HCT116 (cell line): ENCODE data around the gene TSPAN2. TPM values are rescaled to one million over a fixed set of nuclear protein-coding genes. Genes with fewer than 3 reads are reported as not detected.

ENCODE experiments used
- ATAC-seq: fragments of 200-7000 bp; cut with Tn5 transposase; 2 replicates; pipeline ENCODE4 v1.9.1; 2020; ENCODE audit warnings: mild to moderate bottlenecking, moderate library complexity
- BruUV-seq: library from RNA; stranded (reverse); fragments of 400-500 nt; replicated peaks from 2 replicates; lab custom pipeline; 2021; lab: Mats Ljungman, UMichigan
- CTCF ChIA-PET: fragments of 300-600 bp; sonication (Branson Sonifier 250); formaldehyde crosslinking; loops from one replicate; lab custom pipeline; 2021; ENCODE audit warnings: antibody characterized with exemption; lab: Charles Lee
- POLR2A ChIA-PET: fragments of 300-600, 350-600 bp; sonication (Branson Sonifier 250); formaldehyde crosslinking; loops from one replicate; lab custom pipeline; 2021; ENCODE audit warnings: antibody characterized with exemption; lab: Charles Lee
- RAD21 ChIA-PET, 2 experiments: fragments of 300-600 bp; sonication (Branson Sonifier 250); formaldehyde crosslinking; loops; one replicate each; lab custom pipeline; 2023; ENCODE audit warnings: low total read pairs in 2 of 2; ENCODE audit not compliant: uncharacterized antibody in 2 of 2, unreplicated experiment in 2 of 2, low non-redundant PET in 1 of 2; lab: Charles Lee
- DNase-seq: peaks from one replicate; pipeline ENCODE4 v3.0.0-alpha.2; 2010; ENCODE audit warnings: low read depth, low spot score
- H2AFZ ChIP-seq: fragments of 200-600 bp; shearing (Covaris generic), sonication (generic); 2 replicates; pipeline ENCODE4 v1.6.1; 2017; ENCODE audit warnings: low read depth, mixed run types, mixed read lengths, antibody characterized with exemption, low read length; ENCODE audit not compliant: poor library complexity, severe bottlenecking
- H3K27ac ChIP-seq: 2 replicates; pipeline ENCODE4 v1.5.1; 2012; ENCODE audit warnings: low read depth, low read length
- H3K27me3 ChIP-seq: fragments of 200-600 bp; sonication (generic); 2 replicates; pipeline ENCODE4 v1.6.1; 2016; ENCODE audit warnings: mixed run types, low read length, mixed read lengths; ENCODE audit not compliant: insufficient read depth
- H3K36me3 ChIP-seq, 2 experiments: fragments of 200-500 bp in 1 of 2; fragments of 200-600 bp in 1 of 2; sonication (Bioruptor generic) in 1 of 2; sonication (generic) in 1 of 2; 2 replicates each; pipeline versions ENCODE4 v1.5.1 to v1.6.1; 2014 to 2016; ENCODE audit warnings: low read length in 2 of 2, inconsistent platforms in 1 of 2, mixed read lengths in 1 of 2, mixed run types in 1 of 2; ENCODE audit not compliant: insufficient read depth in 2 of 2, control insufficient read depth in 1 of 2
- H3K4me1 ChIP-seq, 2 experiments: fragments of 200-600 bp in 1 of 2; sonication (generic) in 1 of 2; 2 replicates each; pipeline versions ENCODE4 v1.5.1 to v1.6.1; 2012 to 2017; ENCODE audit warnings: low read length in 2 of 2, inconsistent platforms in 1 of 2, mild to moderate bottlenecking in 1 of 2, mixed read lengths in 1 of 2, mixed run types in 1 of 2, moderate library complexity in 1 of 2; ENCODE audit not compliant: insufficient read depth in 2 of 2, control insufficient read depth in 1 of 2
- H3K4me2 ChIP-seq: fragments of 200-600 bp; sonication (generic); 2 replicates; pipeline ENCODE4 v1.6.1; 2017; ENCODE audit warnings: mixed run types, low read length, mixed read lengths
- H3K4me3 ChIP-seq, 2 experiments: fragments of 200-600 bp in 1 of 2; sonication (generic) in 1 of 2; replicated peaks in 1 of 2; 2 replicates each; pipeline ENCODE4 v1.5.1; 2011 to 2016; ENCODE audit warnings: low read length in 2 of 2, control low read depth in 1 of 2, low read depth in 1 of 2, mild to moderate bottlenecking in 1 of 2, mixed read lengths in 1 of 2, mixed run types in 1 of 2
- H3K79me2 ChIP-seq: fragments of 200-600 bp; sonication (generic); 2 replicates; pipeline ENCODE4 v1.6.1; 2017; ENCODE audit warnings: mild to moderate bottlenecking, mixed run types, low read length, moderate library complexity, mixed read lengths; ENCODE audit not compliant: insufficient read depth
- H3K9ac ChIP-seq: fragments of 200-600 bp; sonication (generic); 2 replicates; pipeline ENCODE4 v1.6.1; 2016; ENCODE audit warnings: low read length, mixed read lengths
- H3K9me2 ChIP-seq: fragments of 200-600 bp; sonication (generic), shearing (Covaris generic); 2 replicates; pipeline ENCODE4 v1.6.1; 2017; ENCODE audit warnings: mixed run types, mild to moderate bottlenecking, moderate library complexity; ENCODE audit not compliant: insufficient read depth
- H3K9me3 ChIP-seq, 2 experiments: fragments of 200-500 bp in 1 of 2; fragments of 200-600 bp in 1 of 2; sonication (Bioruptor generic) in 1 of 2; sonication (generic) in 1 of 2; 2 replicates each; pipeline ENCODE4 v1.6.1; 2014 to 2017; ENCODE audit warnings: low read length in 2 of 2, mixed read lengths in 2 of 2, inconsistent platforms in 1 of 2, low read depth in 1 of 2, mild to moderate bottlenecking in 1 of 2, mixed run types in 1 of 2, moderate library complexity in 1 of 2; ENCODE audit not compliant: control insufficient read depth in 1 of 2, insufficient read depth in 1 of 2
- H4K20me1 ChIP-seq: fragments of 200-600 bp; sonication (generic), shearing (Covaris generic); 2 replicates; pipeline ENCODE4 v1.6.1; 2017; ENCODE audit warnings: mixed run types, mild to moderate bottlenecking, moderate library complexity; ENCODE audit not compliant: insufficient read depth
- CBX3 ChIP-seq: IDR thresholded peaks from 2 replicates; pipeline ENCODE4 v1.6.1; 2012; ENCODE audit warnings: low read depth
- CEBPB ChIP-seq: IDR thresholded peaks from 2 replicates; pipeline ENCODE4 v1.6.1; 2012; ENCODE audit warnings: low read depth
- EGR1 ChIP-seq: IDR thresholded peaks from 2 replicates; pipeline ENCODE4 v1.6.1; 2012; ENCODE audit warnings: low read depth
- ELF1 ChIP-seq: IDR thresholded peaks from 2 replicates; pipeline ENCODE4 v1.6.1; 2012; ENCODE audit warnings: low read depth, borderline replicate concordance
- EZH2 ChIP-seq: fragments of 200-600 bp; sonication (generic); IDR thresholded peaks from 2 replicates; pipeline ENCODE4 v1.6.1; 2017; ENCODE audit warnings: antibody characterized with exemption, mixed run types
- JUND ChIP-seq: IDR thresholded peaks from 2 replicates; pipeline ENCODE4 v1.6.1; 2012
- RAD21 ChIP-seq: IDR thresholded peaks from 2 replicates; pipeline ENCODE4 v1.6.1; 2012; ENCODE audit warnings: low read depth, mild to moderate bottlenecking
- SIN3A ChIP-seq: IDR thresholded peaks from 2 replicates; pipeline ENCODE4 v1.6.1; 2012; ENCODE audit warnings: low read depth
- SP1 ChIP-seq: IDR thresholded peaks from 2 replicates; pipeline ENCODE4 v1.6.1; 2012; ENCODE audit warnings: low read depth
- SRF ChIP-seq: IDR thresholded peaks from 2 replicates; pipeline ENCODE4 v1.6.1; 2012; ENCODE audit warnings: low read depth
- TCF7L2 ChIP-seq: IDR thresholded peaks from 2 replicates; pipeline ENCODE4 v1.7.0; 2011; ENCODE audit warnings: borderline replicate concordance, inconsistent platforms; ENCODE audit not compliant: insufficient read depth, insufficient read length; ENCODE audit errors: extremely low read depth
- YY1 ChIP-seq: IDR thresholded peaks from 2 replicates; pipeline ENCODE4 v1.6.1; 2011; ENCODE audit warnings: low read length, low read depth, moderate library complexity, mild to moderate bottlenecking; ENCODE audit not compliant: insufficient replicate concordance; ENCODE audit errors: extremely low read depth
- ZFX ChIP-seq: fragments of 450-650 bp; IDR thresholded peaks from 2 replicates; pipeline ENCODE4 v1.6.1; 2017
- ZNF274 ChIP-seq: fragments of 200-500 bp; sonication (Bioruptor generic); IDR thresholded peaks from 2 replicates; pipeline ENCODE4 v1.6.1; 2014; ENCODE audit warnings: mild to moderate bottlenecking, low read depth, low read length, inconsistent platforms
- intact Hi-C: fragments of 100-400 bp; cut with micrococcal nuclease; formaldehyde crosslinking; loops from 2 replicates; pipeline ENCODE4 v1.10.0; 2022
- total RNA-seq: library from RNA; stranded (reverse); gene quantifications from one replicate; pipeline ENCODE4 v1.2.1, GENCODE V29; 2021; ENCODE audit not compliant: unreplicated experiment
- TF ChIP-seq, protein P1 (sequence below): IDR thresholded peaks from 2 replicates; pipeline ENCODE4 v1.6.1; 2012; ENCODE audit warnings: low read depth
- TF ChIP-seq, protein P2 (sequence below), 3 experiments: fragments of 200-600 bp in 1 of 3; sonication (generic) in 1 of 3; IDR thresholded peaks in 2 of 3; conservative IDR thresholded peaks in 1 of 3; 2 replicates each; pipeline ENCODE4 v1.5.1; 2012 to 2017; ENCODE audit warnings: low read depth in 2 of 3, low read length in 2 of 3, antibody characterized with exemption in 1 of 3, borderline replicate concordance in 1 of 3, control low read depth in 1 of 3, mild to moderate bottlenecking in 1 of 3, mixed read lengths in 1 of 3, mixed run types in 1 of 3, moderate library complexity in 1 of 3; ENCODE audit not compliant: insufficient read depth in 1 of 3
- TF ChIP-seq, protein P3 (sequence below): IDR thresholded peaks from 2 replicates; pipeline ENCODE4 v1.6.1; 2012
- TF ChIP-seq, protein P4 (sequence below): IDR thresholded peaks from 2 replicates; pipeline ENCODE4 v1.6.1; 2011; ENCODE audit warnings: mild to moderate bottlenecking, low read length, moderate library complexity; ENCODE audit not compliant: insufficient replicate concordance; ENCODE audit errors: extremely low read depth

Gene TSPAN2
- total RNA-seq, 1 experiment from 2014 or later: 0.98 TPM

DNA sequence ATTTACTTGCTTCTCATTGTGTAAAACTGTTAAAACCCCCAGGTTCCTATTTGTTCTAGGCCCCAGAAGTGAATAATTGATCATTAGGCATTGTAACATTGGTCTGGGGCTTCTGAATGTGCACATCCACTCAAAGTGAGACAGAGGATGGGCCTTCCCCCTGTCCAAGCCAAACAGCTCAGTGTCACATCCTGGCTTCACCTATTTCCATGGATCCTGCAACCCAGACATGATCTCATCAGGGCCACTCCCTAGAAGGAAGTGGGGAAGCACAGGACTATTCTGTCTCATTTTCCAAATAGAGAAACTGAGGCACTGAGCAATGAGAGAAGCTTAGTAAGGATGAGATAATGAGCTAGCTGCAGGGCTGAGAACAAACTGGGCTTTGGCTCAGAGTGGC is 47.4 kb upstream of the TSPAN2 start:
- Histone ChIP-seq H3K27ac (no peak overlapping the region), H3K4me1 (peaks cover 5 to 27% of the 10 kb centered on the region in 2 experiments; a peak in 3 of 4 replicates), H3K4me2 (no peak overlapping the region), H4K20me1 (no peaks in the 10 kb centered on the region), H3K27me3 (no peaks in the 10 kb centered on the region), H3K9me3 (no peaks in the 10 kb centered on the region), H2AFZ (no peak overlapping the region), H3K9ac (no peak overlapping the region), H3K9me2 (no peaks in the 10 kb centered on the region), H3K4me3 (no peak overlapping the region), H3K79me2 (no peaks in the 10 kb centered on the region), H3K36me3 (no peaks in the 10 kb centered on the region)
- no peak for DNase-seq
- TF ChIP-seq YY1 (no peak), TCF7L2 (no peak), EZH2 (no peak), ZFX (no peak), ELF1 (no peak), SIN3A (no peak), EGR1 (no peak), SP1 (no peak), JUND (no peak), RAD21 (no peak), CEBPB (no peak), SRF (no peak), ZNF274 (no peak), CBX3 (no peak)
- TF ChIP-seq, protein P1, sequence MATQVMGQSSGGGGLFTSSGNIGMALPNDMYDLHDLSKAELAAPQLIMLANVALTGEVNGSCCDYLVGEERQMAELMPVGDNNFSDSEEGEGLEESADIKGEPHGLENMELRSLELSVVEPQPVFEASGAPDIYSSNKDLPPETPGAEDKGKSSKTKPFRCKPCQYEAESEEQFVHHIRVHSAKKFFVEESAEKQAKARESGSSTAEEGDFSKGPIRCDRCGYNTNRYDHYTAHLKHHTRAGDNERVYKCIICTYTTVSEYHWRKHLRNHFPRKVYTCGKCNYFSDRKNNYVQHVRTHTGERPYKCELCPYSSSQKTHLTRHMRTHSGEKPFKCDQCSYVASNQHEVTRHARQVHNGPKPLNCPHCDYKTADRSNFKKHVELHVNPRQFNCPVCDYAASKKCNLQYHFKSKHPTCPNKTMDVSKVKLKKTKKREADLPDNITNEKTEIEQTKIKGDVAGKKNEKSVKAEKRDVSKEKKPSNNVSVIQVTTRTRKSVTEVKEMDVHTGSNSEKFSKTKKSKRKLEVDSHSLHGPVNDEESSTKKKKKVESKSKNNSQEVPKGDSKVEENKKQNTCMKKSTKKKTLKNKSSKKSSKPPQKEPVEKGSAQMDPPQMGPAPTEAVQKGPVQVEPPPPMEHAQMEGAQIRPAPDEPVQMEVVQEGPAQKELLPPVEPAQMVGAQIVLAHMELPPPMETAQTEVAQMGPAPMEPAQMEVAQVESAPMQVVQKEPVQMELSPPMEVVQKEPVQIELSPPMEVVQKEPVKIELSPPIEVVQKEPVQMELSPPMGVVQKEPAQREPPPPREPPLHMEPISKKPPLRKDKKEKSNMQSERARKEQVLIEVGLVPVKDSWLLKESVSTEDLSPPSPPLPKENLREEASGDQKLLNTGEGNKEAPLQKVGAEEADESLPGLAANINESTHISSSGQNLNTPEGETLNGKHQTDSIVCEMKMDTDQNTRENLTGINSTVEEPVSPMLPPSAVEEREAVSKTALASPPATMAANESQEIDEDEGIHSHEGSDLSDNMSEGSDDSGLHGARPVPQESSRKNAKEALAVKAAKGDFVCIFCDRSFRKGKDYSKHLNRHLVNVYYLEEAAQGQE: no peak
- TF ChIP-seq, protein P2, sequence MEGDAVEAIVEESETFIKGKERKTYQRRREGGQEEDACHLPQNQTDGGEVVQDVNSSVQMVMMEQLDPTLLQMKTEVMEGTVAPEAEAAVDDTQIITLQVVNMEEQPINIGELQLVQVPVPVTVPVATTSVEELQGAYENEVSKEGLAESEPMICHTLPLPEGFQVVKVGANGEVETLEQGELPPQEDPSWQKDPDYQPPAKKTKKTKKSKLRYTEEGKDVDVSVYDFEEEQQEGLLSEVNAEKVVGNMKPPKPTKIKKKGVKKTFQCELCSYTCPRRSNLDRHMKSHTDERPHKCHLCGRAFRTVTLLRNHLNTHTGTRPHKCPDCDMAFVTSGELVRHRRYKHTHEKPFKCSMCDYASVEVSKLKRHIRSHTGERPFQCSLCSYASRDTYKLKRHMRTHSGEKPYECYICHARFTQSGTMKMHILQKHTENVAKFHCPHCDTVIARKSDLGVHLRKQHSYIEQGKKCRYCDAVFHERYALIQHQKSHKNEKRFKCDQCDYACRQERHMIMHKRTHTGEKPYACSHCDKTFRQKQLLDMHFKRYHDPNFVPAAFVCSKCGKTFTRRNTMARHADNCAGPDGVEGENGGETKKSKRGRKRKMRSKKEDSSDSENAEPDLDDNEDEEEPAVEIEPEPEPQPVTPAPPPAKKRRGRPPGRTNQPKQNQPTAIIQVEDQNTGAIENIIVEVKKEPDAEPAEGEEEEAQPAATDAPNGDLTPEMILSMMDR (IDR thresholded peaks at IDR 0.05 in 2 of 3, conservative IDR thresholded peaks at IDR 0.05 in 1 of 3; ENCODE audit: borderline replicate concordance in 1 of 3, insufficient read depth in 1 of 3, low read depth in 2 of 3, low read length in 2 of 3): no peak
- TF ChIP-seq, protein P3, sequence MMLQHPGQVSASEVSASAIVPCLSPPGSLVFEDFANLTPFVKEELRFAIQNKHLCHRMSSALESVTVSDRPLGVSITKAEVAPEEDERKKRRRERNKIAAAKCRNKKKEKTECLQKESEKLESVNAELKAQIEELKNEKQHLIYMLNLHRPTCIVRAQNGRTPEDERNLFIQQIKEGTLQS: no peak
- TF ChIP-seq, protein P4, sequence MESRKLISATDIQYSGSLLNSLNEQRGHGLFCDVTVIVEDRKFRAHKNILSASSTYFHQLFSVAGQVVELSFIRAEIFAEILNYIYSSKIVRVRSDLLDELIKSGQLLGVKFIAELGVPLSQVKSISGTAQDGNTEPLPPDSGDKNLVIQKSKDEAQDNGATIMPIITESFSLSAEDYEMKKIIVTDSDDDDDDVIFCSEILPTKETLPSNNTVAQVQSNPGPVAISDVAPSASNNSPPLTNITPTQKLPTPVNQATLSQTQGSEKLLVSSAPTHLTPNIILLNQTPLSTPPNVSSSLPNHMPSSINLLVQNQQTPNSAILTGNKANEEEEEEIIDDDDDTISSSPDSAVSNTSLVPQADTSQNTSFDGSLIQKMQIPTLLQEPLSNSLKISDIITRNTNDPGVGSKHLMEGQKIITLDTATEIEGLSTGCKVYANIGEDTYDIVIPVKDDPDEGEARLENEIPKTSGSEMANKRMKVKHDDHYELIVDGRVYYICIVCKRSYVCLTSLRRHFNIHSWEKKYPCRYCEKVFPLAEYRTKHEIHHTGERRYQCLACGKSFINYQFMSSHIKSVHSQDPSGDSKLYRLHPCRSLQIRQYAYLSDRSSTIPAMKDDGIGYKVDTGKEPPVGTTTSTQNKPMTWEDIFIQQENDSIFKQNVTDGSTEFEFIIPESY: no peak
- ChIA-PET POLR2A (no interaction called here), CTCF (interaction anchor here (1.1 to 5.8 kb wide), 5 partner anchors 46 to 628 kb away, joined by 3 to 52 read pairs (median 21); no protein-coding TSS in a partner anchor), RAD21 (interaction anchor here (0.7 to 0.9 kb wide), 2 partner anchors 327 to 333 kb away, joined by 3 to 4 read pairs; no protein-coding TSS in a partner anchor)
- ATAC-seq: no peak
- intact Hi-C loops: loop anchor here (5.0 kb wide), 1 partner anchor 626 kb away; no protein-coding TSS in a partner anchor
- no TSS peak for BruUV-seq
